IMR-90 (cell line): ENCODE results near the gene DKK3. TPM values are rescaled to one million over a fixed set of nuclear protein-coding genes. Genes with fewer than 3 reads are reported as not detected.
A peak's percentile ranks its signal among the peaks of the same experiment; 100 is the strongest.

ENCODE experiments used
- ATAC-seq: fragments of 200-7000 bp; cut with Tn5 transposase; 2 replicates; pipeline ENCODE4 v1.9.1; 2020; ENCODE audit warnings: low read depth, mild to moderate bottlenecking, moderate library complexity
- BruUV-seq: library from RNA; stranded (reverse); fragments of 400-500 nt; replicated peaks from 2 replicates; lab custom pipeline; 2021; lab: Mats Ljungman, UMichigan
- CTCF ChIA-PET: fragments of 300-600 bp; formaldehyde crosslinking; extraction: SDS; loops from one replicate; lab custom pipeline; 2021; ENCODE audit warnings: antibody characterized with exemption; lab: Yijun Ruan, JAX
- POLR2A ChIA-PET: fragments of 300-600 bp; sonication (Branson Sonifier 250); formaldehyde crosslinking; loops from one replicate; lab custom pipeline; 2022; ENCODE audit warnings: antibody characterized with exemption; ENCODE audit not compliant: unreplicated experiment; lab: Charles Lee
- DNase-seq: peaks from one replicate; pipeline ENCODE4 v3.0.0; 2013
- H2AFZ ChIP-seq: replicated peaks from 2 replicates; pipeline ENCODE3; 2013; ENCODE audit warnings: low read length, mild to moderate bottlenecking; ENCODE audit not compliant: poor library complexity
- H2AK5ac ChIP-seq: 2 replicates; pipeline ENCODE4 v1.6.1; 2013; ENCODE audit warnings: low read depth, low read length, inconsistent platforms
- H2AK9ac ChIP-seq: replicated peaks from 2 replicates; pipeline ENCODE3; 2013; ENCODE audit warnings: mild to moderate bottlenecking, low read depth, low read length, moderate library complexity; ENCODE audit not compliant: poor library complexity
- H2BK120ac ChIP-seq: 2 replicates; pipeline ENCODE4 v1.6.1; 2013; ENCODE audit warnings: low read depth, low read length, inconsistent platforms
- H2BK15ac ChIP-seq: 3 replicates; pipeline ENCODE4 v1.6.1; 2013; ENCODE audit warnings: low read depth, low read length, inconsistent platforms
- H2BK20ac ChIP-seq: 2 replicates; pipeline ENCODE4 v1.6.1; 2013; ENCODE audit warnings: low read depth, mild to moderate bottlenecking, inconsistent platforms, low read length, moderate library complexity
- H2BK5ac ChIP-seq: 2 replicates; pipeline ENCODE4 v1.6.1; 2013; ENCODE audit warnings: mild to moderate bottlenecking, low read depth, low read length, inconsistent platforms; ENCODE audit not compliant: poor library complexity, severe bottlenecking
- H3K14ac ChIP-seq: replicated peaks from 2 replicates; pipeline ENCODE4 v1.6.1; 2013; ENCODE audit warnings: low read depth, low read length, inconsistent platforms
- H3K18ac ChIP-seq: 2 replicates; pipeline ENCODE4 v1.6.1; 2013; ENCODE audit warnings: low read depth, low read length, control low read depth
- H3K23ac ChIP-seq: 2 replicates; pipeline ENCODE4 v1.6.1; 2013; ENCODE audit warnings: low read depth, low read length, inconsistent platforms
- H3K27ac ChIP-seq: 2 replicates; pipeline ENCODE4 v1.5.1; 2013; ENCODE audit warnings: mild to moderate bottlenecking, control low read depth, low read length; ENCODE audit not compliant: insufficient read depth
- H3K27me3 ChIP-seq: 2 replicates; pipeline ENCODE4 v1.6.1; 2013; ENCODE audit warnings: low read length; ENCODE audit not compliant: control insufficient read depth, insufficient read depth
- H3K36me3 ChIP-seq: 2 replicates; pipeline ENCODE4 v1.6.1; 2013; ENCODE audit warnings: low read length, mixed read lengths; ENCODE audit not compliant: control insufficient read depth, insufficient read depth
- H3K4ac ChIP-seq: 2 replicates; pipeline ENCODE4 v1.6.1; 2013; ENCODE audit warnings: low read depth, low read length, inconsistent platforms
- H3K4me1 ChIP-seq: 2 replicates; pipeline ENCODE4 v1.6.1; 2013; ENCODE audit warnings: low read length, mixed read lengths; ENCODE audit not compliant: control insufficient read depth, insufficient read depth
- H3K4me2 ChIP-seq: 2 replicates; pipeline ENCODE4 v1.6.1; 2013; ENCODE audit warnings: low read depth, mild to moderate bottlenecking, control low read depth, low read length, moderate library complexity
- H3K4me3 ChIP-seq: 2 replicates; pipeline ENCODE4 v1.5.1; 2013; ENCODE audit warnings: low read depth, mild to moderate bottlenecking, control low read depth, low read length, moderate library complexity; ENCODE audit not compliant: insufficient read depth
- H3K56ac ChIP-seq: 2 replicates; pipeline ENCODE4 v1.6.1; 2013; ENCODE audit warnings: low read length, inconsistent platforms; ENCODE audit not compliant: insufficient read depth; ENCODE audit errors: extremely low read depth
- H3K79me1 ChIP-seq, 2 experiments: 2 replicates each; pipeline ENCODE4 v1.6.1; 2013; ENCODE audit warnings: low read length in 2 of 2, inconsistent platforms in 1 of 2, low read depth in 1 of 2
- H3K9ac ChIP-seq: 2 replicates; pipeline ENCODE4 v1.6.1; 2013; ENCODE audit warnings: low read depth, low read length, control low read depth
- H3K9me1 ChIP-seq: 2 replicates; pipeline ENCODE4 v1.6.1; 2013; ENCODE audit warnings: low read length, inconsistent platforms; ENCODE audit not compliant: insufficient read depth
- H3K9me3 ChIP-seq: 2 replicates; pipeline ENCODE4 v1.6.1; 2013; ENCODE audit warnings: low read length; ENCODE audit not compliant: control insufficient read depth, insufficient read depth
- H4K20me1 ChIP-seq: 2 replicates; pipeline ENCODE4 v1.6.1; 2013; ENCODE audit warnings: low read length, inconsistent platforms; ENCODE audit not compliant: insufficient read depth
- H4K5ac ChIP-seq: 2 replicates; pipeline ENCODE4 v1.6.1; 2013; ENCODE audit warnings: mild to moderate bottlenecking, low read depth, low read length, control low read depth
- H4K8ac ChIP-seq, 2 experiments: 2 replicates each; pipeline ENCODE4 v1.6.1; 2013; ENCODE audit warnings: low read depth in 2 of 2, low read length in 2 of 2, control low read depth in 1 of 2, inconsistent platforms in 1 of 2
- H4K91ac ChIP-seq: 2 replicates; pipeline ENCODE4 v1.6.1; 2013; ENCODE audit warnings: low read depth, low read length, inconsistent platforms; ENCODE audit not compliant: insufficient read depth
- BHLHE40 ChIP-seq: fragments of 150-350 bp; IDR thresholded peaks from 2 replicates; pipeline ENCODE4 v1.6.1; 2016; ENCODE audit warnings: mild to moderate bottlenecking, low read depth, low read length
- CEBPB ChIP-seq: IDR thresholded peaks from 2 replicates; pipeline ENCODE4 v1.6.1; 2012; ENCODE audit warnings: low read depth, low read length, improper control_type of control experiment
- CHD1 ChIP-seq: IDR thresholded peaks from 2 replicates; pipeline ENCODE4 v1.6.1; 2012; ENCODE audit warnings: low read depth, low read length, improper control_type of control experiment
- FOS ChIP-seq: fragments of 150-350 bp; IDR thresholded peaks from 2 replicates; pipeline ENCODE4 v1.6.1; 2016; ENCODE audit warnings: low read depth, low read length
- MAFK ChIP-seq: IDR thresholded peaks from 2 replicates; pipeline ENCODE4 v1.6.1; 2012; ENCODE audit warnings: low read depth, low read length, improper control_type of control experiment
- MAZ ChIP-seq: IDR thresholded peaks from 2 replicates; pipeline ENCODE4 v1.6.1; 2012; ENCODE audit warnings: low read depth, mild to moderate bottlenecking, low read length, improper control_type of control experiment, moderate library complexity, borderline replicate concordance
- MXI1 ChIP-seq: IDR thresholded peaks from 2 replicates; pipeline ENCODE4 v1.6.1; 2012; ENCODE audit warnings: low read depth, mild to moderate bottlenecking, low read length, moderate library complexity, borderline replicate concordance
- NFE2L2 ChIP-seq: fragments of 150-350 bp; IDR thresholded peaks from 2 replicates; pipeline ENCODE4 v1.6.1; 2016; ENCODE audit warnings: low read depth, mild to moderate bottlenecking, low read length
- POLR2A ChIP-seq: IDR thresholded peaks from 2 replicates; pipeline ENCODE4 v1.6.1; 2012; ENCODE audit warnings: mild to moderate bottlenecking, low read depth, low read length
- RAD21 ChIP-seq: IDR thresholded peaks from 2 replicates; pipeline ENCODE4 v1.6.1; 2012; ENCODE audit warnings: low read length, improper control_type of control experiment
- RCOR1 ChIP-seq: IDR thresholded peaks from 2 replicates; pipeline ENCODE4 v1.6.1; 2012; ENCODE audit warnings: mild to moderate bottlenecking, low read length, improper control_type of control experiment; ENCODE audit not compliant: insufficient replicate concordance
- RFX5 ChIP-seq: IDR thresholded peaks from 2 replicates; pipeline ENCODE4 v1.8.0; 2012; ENCODE audit warnings: low read depth, mild to moderate bottlenecking, low read length, moderate library complexity
- SMC3 ChIP-seq: fragments of 150-350 bp; IDR thresholded peaks from 2 replicates; pipeline ENCODE4 v1.6.1; 2016; ENCODE audit warnings: low read depth, mild to moderate bottlenecking, antibody characterized with exemption, low read length, moderate library complexity
- WGBS, 2 experiments: methylation state at CpG; one replicate each; pipeline versions ENCODE4 v1.1.5 to v1.1.7; 2013; ENCODE audit warnings: missing lambda C conversion rate in 2 of 2; ENCODE audit not compliant: insufficient read length in 1 of 2; ENCODE audit errors: extremely low coverage in 2 of 2; 5-methylcytosine and 5-hydroxymethylcytosine counted together
- dilution Hi-C: fragments of 300-500 bp; cut with HindIII; formaldehyde crosslinking; loops from one replicate; pipeline ENCODE4 v1.14.3; 2018; ENCODE audit warnings: low sequenced_read_pairs; ENCODE audit not compliant: unreplicated experiment
- in situ Hi-C: fragments of 300-500 bp; cut with MboI; formaldehyde crosslinking; loops from 3 replicates; pipeline ENCODE4 v1.14.3; 2019; ENCODE audit warnings: low sequenced_read_pairs, inconsistent platforms, mixed read lengths
- intact Hi-C: fragments of 100-400 bp; cut with micrococcal nuclease; formaldehyde crosslinking; loops from 2 replicates; pipeline ENCODE4 v1.10.0; 2022
- polyA plus RNA-seq, 3 experiments: library from polyadenylated mRNA; depleted of rRNA; stranded (reverse); fragments of >200 nt; gene quantifications; 2 replicates each; pipeline ENCODE4 v1.2.3, GENCODE V29; 2012; ENCODE audit warnings: low replicate concordance in 1 of 3
- total RNA-seq: library from RNA; depleted of rRNA; stranded (reverse); fragments of >200 nt; gene quantifications from 2 replicates; pipeline ENCODE4 v1.2.3, GENCODE V29; 2012
- TF ChIP-seq, protein P1 (sequence below): fragments of 150-350 bp; IDR thresholded peaks from 2 replicates; pipeline ENCODE4 v1.6.1; 2016; ENCODE audit warnings: low read depth, mild to moderate bottlenecking, low read length, moderate library complexity, borderline replicate concordance

DKK3 gene
- total and polyA plus RNA-seq, 2 of the 4 experiments (the other 2 are of a cell fraction) = 453 to 964 TPM

DNA sequence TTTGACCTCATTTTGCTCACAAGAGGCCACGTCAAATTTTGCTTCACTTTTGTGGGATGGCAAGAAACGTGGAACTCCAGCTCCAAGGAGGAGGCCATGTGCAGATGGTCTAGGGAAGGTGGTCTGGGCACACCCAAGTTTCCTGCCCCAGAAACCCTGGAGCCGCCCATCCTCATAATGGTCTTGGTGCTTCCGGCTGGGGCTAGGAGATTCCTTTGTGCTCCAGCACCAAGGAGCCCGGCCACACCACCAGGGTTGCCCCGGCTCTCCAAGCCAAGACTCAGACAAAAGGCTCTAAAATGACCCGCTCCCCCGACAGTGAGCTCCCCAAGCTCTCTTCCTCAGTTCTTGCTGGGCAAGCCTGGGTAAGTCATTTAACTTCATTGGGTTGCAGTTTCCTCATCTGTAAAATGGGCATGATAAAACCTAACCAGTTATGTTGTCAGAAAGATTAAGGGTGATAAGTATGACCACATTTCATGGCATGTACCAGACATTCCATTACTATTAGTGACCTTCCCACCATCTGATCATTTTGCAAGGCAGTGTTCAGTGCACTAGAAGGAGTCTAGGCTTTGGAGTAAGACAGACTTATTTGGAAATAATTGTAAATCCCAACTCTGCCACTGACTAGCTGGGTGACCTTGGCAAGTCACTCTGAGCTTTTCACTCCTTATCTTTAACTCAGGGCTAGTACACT is 23.3 kb downstream of the DKK3 start:
- Histone ChIP-seq H2BK20ac (peak overlapping the region; percentile 55), H3K9me1 (peaks cover 58% of the 10 kb centered on the region), H2BK5ac (peak overlapping the region; percentile 80), H3K4me3 (no peak overlapping the region), H3K36me3 (peaks cover 9% of the 10 kb centered on the region), H4K91ac (peak overlapping the region; percentile 88), H4K5ac (peak overlapping the region; percentile 88; the same call in 1 of the 2 replicates), H3K23ac (peak overlapping the region; percentile 55), H3K14ac (peak overlapping the region; percentile 88), H2AK5ac (peak overlapping the region; percentile 73), H3K27me3 (no peaks in the 10 kb centered on the region), H2BK120ac (peak overlapping the region; percentile 68), H3K4me2 (peak overlapping the region; percentile 4; the same call in 1 of the 2 replicates), H2AFZ (no peak overlapping the region), H3K9me3 (no peaks in the 10 kb centered on the region; the same call in 1 of the 2 replicates), H4K8ac (peak overlapping the region; percentile 38 to 78), H3K27ac (peak overlapping the region; percentile 51), H3K4ac (peak overlapping the region; percentile 69), H3K18ac (peak overlapping the region; percentile 49), H3K4me1 (peaks cover 44% of the 10 kb centered on the region), H3K79me1 (peaks cover 41 to 90% of the 10 kb centered on the region in 2 experiments), H3K9ac (peak overlapping the region; percentile 24; the same call in 1 of the 2 replicates), H4K20me1 (peaks cover 16% of the 10 kb centered on the region), H3K56ac (peak overlapping the region; percentile 19; the same call in 1 of the 2 replicates), H2BK15ac (peak overlapping the region; percentile 35; the same call in 1 of the 3 replicates), H2AK9ac (no peak overlapping the region)
- intact Hi-C loops = loop anchor here (5.0 kb wide), 1 partner anchor 57 kb away; no protein-coding TSS in a partner anchor
- dilution Hi-C loops = no loop called here
- peak; percentile 3; the same call in 1 of the 2 replicates for ATAC-seq
- ChIA-PET CTCF (interaction anchor here (0.6 kb wide), 1 partner anchor 670 kb away, joined by 3 read pairs; no protein-coding TSS in a partner anchor), POLR2A (no interaction called here)
- DNase-seq = peak; percentile 84
- no CpG with 5 or more reads among the region's 8 CpGs for WGBS, 2 experiments
- in situ Hi-C loops = no loop called here
- TF ChIP-seq RAD21 = no peak
- TF ChIP-seq SMC3 = no peak
- no peak for TF ChIP-seq NFE2L2
- no peak for TF ChIP-seq POLR2A
- TF ChIP-seq FOS = 0 out of 2 replicates have a peak, but pooled peaks have one; percentile 25
- peak; percentile 99 for TF ChIP-seq RCOR1
- TF ChIP-seq MAZ = no peak
- TF ChIP-seq MXI1 = no peak
- TF ChIP-seq CHD1 = no peak
- no peak for TF ChIP-seq MAFK
- TF ChIP-seq, protein P1, sequence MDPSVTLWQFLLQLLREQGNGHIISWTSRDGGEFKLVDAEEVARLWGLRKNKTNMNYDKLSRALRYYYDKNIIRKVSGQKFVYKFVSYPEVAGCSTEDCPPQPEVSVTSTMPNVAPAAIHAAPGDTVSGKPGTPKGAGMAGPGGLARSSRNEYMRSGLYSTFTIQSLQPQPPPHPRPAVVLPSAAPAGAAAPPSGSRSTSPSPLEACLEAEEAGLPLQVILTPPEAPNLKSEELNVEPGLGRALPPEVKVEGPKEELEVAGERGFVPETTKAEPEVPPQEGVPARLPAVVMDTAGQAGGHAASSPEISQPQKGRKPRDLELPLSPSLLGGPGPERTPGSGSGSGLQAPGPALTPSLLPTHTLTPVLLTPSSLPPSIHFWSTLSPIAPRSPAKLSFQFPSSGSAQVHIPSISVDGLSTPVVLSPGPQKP = no peak
- no peak for TF ChIP-seq RFX5
- TF ChIP-seq BHLHE40 = no peak
- TF ChIP-seq CEBPB = peak; percentile 74
- BruUV-seq = no TSS peak
